Stimulated activated CD4-positive, alpha-beta T cell treated with anti-CD3 and anti-CD28 coated beads, TNF-alpha, amount 100 ng/mL, for 4 hours (primary cell): ENCODE measurements around the gene GRM8.
"Not testable (repeated sequence)": the region's sequence is repeated elsewhere in the genome, so short reads cannot be mapped to it uniquely, and the experiment has no call there.

Source experiments
- DNase-seq, 3 experiments: peaks; one replicate each; pipeline ENCODE4 v3.0.0-alpha.2; 2020; ENCODE audit warnings: low read depth in 3 of 3

GRM8 gene

DNA sequence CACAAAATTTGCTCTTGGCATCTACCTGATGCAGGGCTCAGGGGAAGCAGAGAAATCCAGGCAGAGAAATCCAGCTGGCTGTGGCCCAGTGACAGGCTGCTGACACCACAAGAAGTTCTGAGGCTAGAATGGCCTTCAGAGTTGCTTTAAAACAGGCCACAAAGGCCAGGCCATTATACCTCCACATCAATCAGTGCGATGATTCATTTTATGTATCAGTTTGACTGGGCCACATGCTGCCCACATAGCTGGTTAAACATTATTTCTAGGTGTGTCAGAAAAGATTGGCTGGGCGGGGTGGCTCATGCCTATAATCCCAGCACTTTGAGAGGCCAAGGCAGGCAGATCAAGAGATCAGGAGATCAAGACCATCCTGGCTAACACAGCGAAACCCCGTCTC lies 341.1 kb downstream of the GRM8 start:
- DNase-seq = not testable (repeated sequence)

DNA sequence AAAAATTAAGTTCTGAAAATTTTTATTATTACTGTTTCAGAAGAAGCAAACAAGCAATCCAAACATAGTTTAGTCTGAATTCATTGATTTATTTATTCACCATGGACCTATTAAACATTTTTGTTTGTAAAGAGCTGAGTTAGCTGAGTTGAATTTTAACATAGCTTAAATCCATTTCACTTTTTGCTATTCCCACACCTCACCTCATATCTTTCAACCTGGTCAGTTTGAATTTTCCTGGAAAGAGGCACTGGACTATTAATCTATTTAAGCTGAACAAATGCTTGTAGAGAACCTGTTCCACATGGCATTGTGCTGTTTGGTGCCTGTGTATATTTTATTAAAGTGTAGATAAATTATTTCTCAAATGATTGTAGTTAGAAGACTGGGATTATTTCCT lies 344.2 kb downstream of the GRM8 start:
- DNase-seq = not testable (repeated sequence)

- DNase-seq = not testable (repeated sequence)
Observed at GRCh38 chr7:126907657-126908056, 345.1 kb downstream of the GRM8 start.

- DNase-seq = not testable (repeated sequence)
Observed at GRCh38 chr7:126905255-126905654, 347.5 kb downstream of the GRM8 start.

- DNase-seq = not testable (repeated sequence)
Observed at GRCh38 chr7:126901041-126901765, 351.5 kb downstream of the GRM8 start.

GRCh38 chr7:126887980-126888379 lies 364.8 kb downstream of the GRM8 start:
- DNase-seq = not testable (repeated sequence)

GRCh38 chr7:126887560-126887959 lies 365.2 kb downstream of the GRM8 start:
- DNase-seq = not testable (repeated sequence)

GRCh38 chr7:126882730-126883129 lies 370.0 kb downstream of the GRM8 start:
- DNase-seq = not testable (repeated sequence)

GRCh38 chr7:126881908-126882307 lies 370.8 kb downstream of the GRM8 start:
- DNase-seq = not testable (repeated sequence)

DNA sequence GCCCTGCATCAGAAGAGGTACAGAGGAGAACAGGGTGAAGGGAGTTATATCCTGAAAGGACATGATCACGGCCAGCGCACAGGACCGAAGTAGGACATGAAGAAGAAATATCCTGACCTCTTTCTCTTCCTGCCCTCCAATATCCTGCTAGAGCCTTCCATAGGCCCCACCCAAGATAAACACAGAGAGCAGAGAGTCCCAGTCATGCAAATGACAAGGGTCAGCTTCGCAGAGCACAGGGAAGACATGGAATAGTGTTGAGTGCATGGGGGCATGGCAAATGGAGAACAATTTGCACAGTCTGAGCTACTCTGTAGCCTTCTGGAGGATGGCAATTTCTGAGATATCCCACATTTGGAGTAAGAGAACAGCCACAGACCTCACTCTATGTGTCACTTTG lies 371.4 kb downstream of the GRM8 start:
- no peak for DNase-seq

DNA sequence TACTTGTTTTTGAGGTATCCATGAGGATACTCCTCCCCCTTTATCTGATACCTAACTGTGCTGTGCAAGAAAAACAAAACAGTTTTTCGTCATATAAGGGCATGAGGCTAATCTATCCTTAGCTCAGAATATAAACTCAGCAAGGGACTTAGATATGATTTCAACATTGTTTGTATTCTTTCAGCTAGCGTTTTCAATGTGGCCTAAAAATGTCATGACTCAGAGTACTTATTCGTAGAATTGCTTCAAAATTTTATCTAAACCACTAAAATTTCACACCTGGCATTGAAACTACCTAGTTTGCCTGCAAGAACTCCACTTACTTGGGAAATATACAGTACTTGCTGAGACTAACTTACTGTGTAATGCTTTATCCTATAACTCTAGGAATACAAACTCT lies 376.2 kb downstream of the GRM8 start:
- not testable (repeated sequence) for DNase-seq

DNA sequence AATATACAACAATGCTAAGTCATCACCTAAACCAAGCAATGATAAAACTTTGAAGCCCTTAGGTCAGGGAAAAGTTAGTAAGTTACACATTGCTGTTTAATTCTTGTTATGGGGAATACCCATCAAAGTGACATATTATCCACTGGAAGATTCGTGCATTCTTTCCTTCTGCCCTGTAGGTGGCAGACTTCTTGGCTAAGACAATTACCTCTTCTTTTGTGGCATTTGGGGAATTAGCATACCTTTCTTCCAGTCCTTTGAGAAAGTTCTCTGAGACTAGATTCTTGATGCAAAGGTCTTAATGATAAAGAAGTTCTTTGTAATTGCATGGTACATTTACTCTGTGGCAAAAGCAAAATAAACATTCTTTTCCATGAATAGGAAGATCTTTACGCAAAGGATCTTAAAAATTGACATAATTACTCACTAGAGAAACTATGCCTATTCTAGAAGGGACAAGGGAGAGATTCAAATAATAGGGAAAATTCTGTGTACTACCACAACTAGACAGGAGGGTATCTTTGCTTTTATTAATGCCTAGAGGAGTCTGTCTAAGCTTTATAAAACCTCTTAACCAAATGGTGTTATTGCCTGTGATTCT lies 395.9 kb downstream of the GRM8 start:
- DNase-seq = no peak

GRCh38 chr7:126845331-126845730 lies 407.4 kb downstream of the GRM8 start:
- no peak for DNase-seq

GRCh38 chr7:126843883-126844282 lies 408.9 kb downstream of the GRM8 start:
- DNase-seq = no peak

DNA sequence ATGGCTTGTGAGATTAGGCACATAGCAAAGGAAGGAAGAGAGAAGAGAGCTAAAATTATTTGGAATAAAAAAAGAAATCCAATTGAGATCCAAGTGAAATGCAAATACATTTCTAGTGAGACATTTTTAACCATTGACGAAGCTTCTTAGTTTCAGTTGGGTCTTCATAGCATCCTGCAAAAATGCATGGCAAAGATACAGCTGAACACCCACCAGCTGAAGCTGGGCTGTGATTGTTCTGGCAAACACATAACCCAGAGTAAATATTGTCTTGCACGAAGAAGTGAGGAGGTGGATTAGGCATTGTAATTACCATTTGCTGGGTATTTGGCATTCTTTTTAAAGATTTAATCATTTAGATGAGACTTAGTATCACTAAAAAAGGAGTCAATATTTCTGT lies 409.4 kb downstream of the GRM8 start:
- DNase-seq = no peak

DNA sequence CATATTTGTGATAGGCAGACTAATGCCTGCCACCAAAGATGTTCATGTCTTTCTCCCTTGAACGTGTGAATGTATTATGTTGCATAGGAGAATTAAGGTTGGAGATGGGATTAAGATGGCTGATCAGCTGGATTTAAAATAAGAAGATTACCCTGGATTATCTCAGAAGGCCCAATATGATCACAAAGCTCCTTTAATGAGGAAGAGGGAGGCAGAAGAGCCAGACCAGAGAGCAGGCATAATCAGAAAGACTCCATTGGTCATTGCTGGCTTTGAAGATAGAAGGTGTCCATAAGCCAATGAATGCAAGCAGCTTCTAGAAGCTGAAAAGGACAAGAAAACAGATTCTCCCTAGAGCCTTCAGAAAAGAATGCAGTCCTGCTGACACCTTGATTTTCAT lies 410.3 kb downstream of the GRM8 start:
- DNase-seq = no peak

- DNase-seq = no peak
Observed at GRCh38 chr7:126840869-126841268, 411.9 kb downstream of the GRM8 start.

DNA sequence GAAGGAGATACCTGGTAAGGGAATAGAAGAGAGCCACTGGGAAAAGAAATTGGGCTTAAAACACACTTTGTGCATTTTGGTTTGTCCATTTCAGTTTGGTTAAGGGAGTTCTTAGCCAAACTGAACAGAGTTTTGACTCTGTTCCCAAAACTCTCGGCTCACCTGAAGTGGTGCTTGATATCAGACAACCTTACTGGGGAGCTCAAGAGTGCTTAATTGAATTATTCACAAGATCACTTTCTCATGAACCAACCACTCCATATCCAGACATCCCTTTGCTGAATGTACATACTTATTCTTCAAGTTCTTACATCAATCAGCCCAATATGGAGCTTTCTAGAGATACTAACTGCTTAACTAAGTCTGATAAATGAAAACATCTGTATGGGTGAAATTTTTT lies 413.1 kb downstream of the GRM8 start:
- DNase-seq = no peak

DNA sequence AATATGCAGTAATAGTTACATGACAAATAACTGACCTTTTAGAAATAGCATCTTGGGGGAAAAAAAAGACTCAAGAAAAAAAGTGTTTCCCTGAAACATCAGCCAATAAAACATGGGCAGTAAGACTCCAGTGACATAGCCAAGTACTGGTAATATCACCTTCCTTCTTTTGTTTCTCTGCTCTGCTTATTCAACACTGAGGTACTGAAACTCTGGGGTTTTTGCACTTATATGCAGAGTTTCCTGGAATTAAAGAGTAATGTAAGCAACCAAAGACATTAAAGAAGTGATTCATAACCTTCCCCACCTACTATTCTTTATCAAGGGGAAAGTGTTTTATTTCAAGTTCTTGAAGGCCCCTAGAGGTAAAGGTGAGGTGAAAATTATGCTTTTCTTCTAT lies 414.5 kb downstream of the GRM8 start:
- no peak for DNase-seq

DNA sequence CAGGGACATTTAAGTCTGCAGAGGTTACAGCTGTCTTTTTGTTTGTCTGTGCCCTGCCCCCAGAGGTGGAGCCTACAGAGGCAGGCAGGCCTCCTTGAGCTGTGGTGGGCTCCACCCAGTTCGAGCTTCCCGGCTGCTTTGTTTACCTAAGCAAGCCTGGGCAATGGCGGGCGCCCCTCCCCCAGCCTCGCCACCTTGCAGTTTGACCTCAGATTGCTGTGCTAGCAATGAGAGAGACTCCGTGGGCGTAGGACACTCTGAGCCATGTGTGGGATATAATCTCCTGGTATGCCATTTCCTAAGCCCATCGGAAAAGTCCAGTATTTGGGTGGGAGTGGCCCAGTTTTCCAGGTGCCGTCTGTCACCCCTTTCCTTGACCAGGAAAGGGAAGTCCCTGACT lies 421.5 kb downstream of the GRM8 start:
- not testable (repeated sequence) for DNase-seq

- DNase-seq = no peak
Observed at GRCh38 chr7:126820925-126821324, 431.8 kb downstream of the GRM8 start.

GRCh38 chr7:126819197-126819484 lies 433.6 kb downstream of the GRM8 start:
- no peak for DNase-seq

GRCh38 chr7:126818393-126819196 lies 434.1 kb downstream of the GRM8 start:
- no peak for DNase-seq
